Ectodermal cell (in vitro differentiated cells): ENCODE data around the gene FBXW11.

Experiments
- H3K27ac ChIP-seq: 2 replicates; pipeline ENCODE4 v1.7.0; 2013; ENCODE audit warnings: mild to moderate bottlenecking, low read depth, low read length; ENCODE audit not compliant: insufficient read depth, poor library complexity, severe bottlenecking
- H3K27me3 ChIP-seq: 2 replicates; pipeline ENCODE4 v1.7.0; 2013; ENCODE audit warnings: mild to moderate bottlenecking, low read length; ENCODE audit not compliant: insufficient read depth, control insufficient read depth, poor library complexity, severe bottlenecking
- H3K36me3 ChIP-seq: one replicate; pipeline ENCODE4 v1.7.0; 2013; ENCODE audit warnings: low read length; ENCODE audit not compliant: control insufficient read depth, insufficient read depth
- H3K4me1 ChIP-seq: one replicate; pipeline ENCODE4 v1.7.0; 2013; ENCODE audit warnings: low read length; ENCODE audit not compliant: control insufficient read depth, insufficient read depth
- H3K4me3 ChIP-seq: 2 replicates; pipeline ENCODE4 v1.7.0; 2013; ENCODE audit warnings: low read depth, low read length, control low read depth; ENCODE audit not compliant: insufficient read depth
- H3K9me3 ChIP-seq: 2 replicates; pipeline ENCODE4 v1.7.0; 2013; ENCODE audit warnings: mild to moderate bottlenecking, low read length, moderate library complexity; ENCODE audit not compliant: control insufficient read depth
- WGBS, 2 experiments: methylation state at CpG; one replicate each; pipeline ENCODE4 v1.1.7; 2013; ENCODE audit warnings: missing lambda C conversion rate in 2 of 2; 5-methylcytosine and 5-hydroxymethylcytosine counted together

Gene FBXW11

GRCh38 chr5:171839112-171839511, 167.3 kb downstream of the FBXW11 start:
- no peaks in the 10 kb centered on the region for H3K36me3 ChIP-seq
- WGBS, 2 experiments, result 93 to 98% methylated on average over 2 of the region's 2 CpGs
- H3K9me3 ChIP-seq, result no peaks in the 10 kb centered on the region
- no peak overlapping the region for H3K4me3 ChIP-seq
- H3K27me3 ChIP-seq, result no peaks in the 10 kb centered on the region
- H3K27ac ChIP-seq, result no peak overlapping the region
- H3K4me1 ChIP-seq, result no peaks in the 10 kb centered on the region

GRCh38 chr5:171838066-171838465, 168.4 kb downstream of the FBXW11 start:
- WGBS, 2 experiments, result 84% methylated on average over 12 of the region's 12 CpGs
- Histone ChIP-seq H3K36me3 (no peaks in the 10 kb centered on the region), H3K4me3 (no peak overlapping the region), H3K9me3 (no peaks in the 10 kb centered on the region), H3K27me3 (no peaks in the 10 kb centered on the region), H3K27ac (no peak overlapping the region), H3K4me1 (no peaks in the 10 kb centered on the region)

- H3K27me3 ChIP-seq, result no peaks in the 10 kb centered on the region
- no peaks in the 10 kb centered on the region for H3K9me3 ChIP-seq
- H3K36me3 ChIP-seq, result no peaks in the 10 kb centered on the region
- no peak overlapping the region for H3K27ac ChIP-seq
- H3K4me3 ChIP-seq, result no peak overlapping the region
- H3K4me1 ChIP-seq, result no peaks in the 10 kb centered on the region
Observed at GRCh38 chr5:171837522-171837921, 168.9 kb downstream of the FBXW11 start.

GRCh38 chr5:171835066-171835465, 171.4 kb downstream of the FBXW11 start:
- WGBS, 2 experiments, result 72 to 74% methylated on average over 7 of the region's 7 CpGs
- H3K4me1 ChIP-seq, result no peaks in the 10 kb centered on the region
- H3K4me3 ChIP-seq, result no peak overlapping the region
- H3K9me3 ChIP-seq, result no peaks in the 10 kb centered on the region
- no peaks in the 10 kb centered on the region for H3K27me3 ChIP-seq
- no peak overlapping the region for H3K27ac ChIP-seq
- no peaks in the 10 kb centered on the region for H3K36me3 ChIP-seq

GRCh38 chr5:171834461-171834860, 172.0 kb downstream of the FBXW11 start:
- no peak overlapping the region for H3K4me3 ChIP-seq
- no peaks in the 10 kb centered on the region for H3K36me3 ChIP-seq
- no peaks in the 10 kb centered on the region for H3K27me3 ChIP-seq
- WGBS, 2 experiments, result 88 to 94% methylated on average over 2 of the region's 2 CpGs
- no peak overlapping the region for H3K27ac ChIP-seq
- no peaks in the 10 kb centered on the region for H3K9me3 ChIP-seq
- H3K4me1 ChIP-seq, result no peaks in the 10 kb centered on the region

GRCh38 chr5:171832775-171833174, 173.7 kb downstream of the FBXW11 start:
- 91 to 100% methylated on average over 2 of the region's 2 CpGs for WGBS, 2 experiments
- Histone ChIP-seq H3K9me3 (no peaks in the 10 kb centered on the region), H3K27ac (no peak overlapping the region), H3K4me1 (no peaks in the 10 kb centered on the region), H3K27me3 (no peaks in the 10 kb centered on the region), H3K36me3 (no peaks in the 10 kb centered on the region), H3K4me3 (no peak overlapping the region)

GRCh38 chr5:171830686-171831085, 175.8 kb downstream of the FBXW11 start:
- no peaks in the 10 kb centered on the region for H3K27me3 ChIP-seq
- no peaks in the 10 kb centered on the region for H3K36me3 ChIP-seq
- H3K27ac ChIP-seq, result no peak overlapping the region
- WGBS, 2 experiments, result 82 to 93% methylated on average over 1 of the region's 1 CpG
- no peaks in the 10 kb centered on the region for H3K4me1 ChIP-seq
- H3K4me3 ChIP-seq, result no peak overlapping the region
- H3K9me3 ChIP-seq, result no peaks in the 10 kb centered on the region

- 91 to 100% methylated on average over 9 of the region's 9 CpGs for WGBS, 2 experiments
- Histone ChIP-seq H3K9me3 (no peaks in the 10 kb centered on the region), H3K4me3 (no peak overlapping the region), H3K4me1 (no peaks in the 10 kb centered on the region), H3K27ac (no peak overlapping the region), H3K27me3 (no peaks in the 10 kb centered on the region), H3K36me3 (no peaks in the 10 kb centered on the region)
Observed at GRCh38 chr5:171827162-171827561, 179.3 kb downstream of the FBXW11 start.

GRCh38 chr5:171826132-171826531, 180.3 kb downstream of the FBXW11 start:
- no peaks in the 10 kb centered on the region for H3K4me1 ChIP-seq
- no peaks in the 10 kb centered on the region for H3K27me3 ChIP-seq
- no peaks in the 10 kb centered on the region for H3K36me3 ChIP-seq
- 89 to 92% methylated on average over 5 of the region's 5 CpGs for WGBS, 2 experiments
- no peak overlapping the region for H3K4me3 ChIP-seq
- H3K27ac ChIP-seq, result no peak overlapping the region
- no peaks in the 10 kb centered on the region for H3K9me3 ChIP-seq

- WGBS, 2 experiments, result 96 to 97% methylated on average over 3 of the region's 3 CpGs
- Histone ChIP-seq H3K9me3 (no peaks in the 10 kb centered on the region), H3K36me3 (no peaks in the 10 kb centered on the region), H3K4me1 (no peaks in the 10 kb centered on the region), H3K4me3 (no peak overlapping the region), H3K27me3 (no peaks in the 10 kb centered on the region), H3K27ac (no peak overlapping the region)
Observed at GRCh38 chr5:171825051-171825450, 181.4 kb downstream of the FBXW11 start.

- WGBS, 2 experiments, result 80 to 82% methylated on average over 5 of the region's 5 CpGs
- H3K36me3 ChIP-seq, result no peaks in the 10 kb centered on the region
- no peak overlapping the region for H3K4me3 ChIP-seq
- H3K4me1 ChIP-seq, result no peaks in the 10 kb centered on the region
- H3K27ac ChIP-seq, result no peak overlapping the region
- H3K9me3 ChIP-seq, result no peaks in the 10 kb centered on the region
- no peaks in the 10 kb centered on the region for H3K27me3 ChIP-seq
Observed at GRCh38 chr5:171823269-171823668, 183.2 kb downstream of the FBXW11 start.
